KBM-7 (cell line): ENCODE measurements around the gene RPS18.

Experiments
- DNase-seq: peaks from one replicate; pipeline ENCODE4 v3.0.0-alpha.2; 2015
- in situ Hi-C: fragments of 300-500 bp; cut with MboI; formaldehyde crosslinking; loops from 2 replicates; pipeline ENCODE4 v1.14.3; 2020; ENCODE audit warnings: low sequenced_read_pairs, low pct_unique_long_range_greater_than_20kb, mixed read lengths

RPS18 gene

GRCh38 chr6:33324125-33324524 lies 52.2 kb downstream of the RPS18 start:
- in situ Hi-C loops: no loop called here
- DNase-seq: peak; percentile 64
